Measurements from ENCODE around the gene TMEM126B. TPM values are rescaled to one million over a fixed set of nuclear protein-coding genes. Genes with fewer than 3 reads are reported as not detected.
"Not testable (repeated sequence)": the region's sequence is repeated elsewhere in the genome, so short reads cannot be mapped to it uniquely, and the experiment has no call there.

Gene TMEM126B
- total RNA-seq, 1 experiment from 2014 or later: 50.4 TPM

GRCh38 chr11:85602526-85603213 lies 25.7 kb upstream of the TMEM126B start:
- Mint-ChIP-seq H3K4me1 (ENCODE audit: insufficient read depth, unreplicated experiment) (no peaks in the 10 kb centered on the region), H3K27ac (ENCODE audit: low read depth, unreplicated experiment) (no peak overlapping the region), H3K4me3 (ENCODE audit: unreplicated experiment) (no peak overlapping the region), H3K36me3 (ENCODE audit: insufficient read depth, unreplicated experiment) (no peaks in the 10 kb centered on the region), H3K9me3 (ENCODE audit: unreplicated experiment) (no peaks in the 10 kb centered on the region), H3K27me3 (ENCODE audit: insufficient read depth, unreplicated experiment) (peaks cover 38% of the 10 kb centered on the region)
- BruUV-seq (replicated peaks): no TSS peak
- intact Hi-C loops (cut with micrococcal nuclease): no loop called here
- no peak for TF ChIP-seq CTCF (IDR thresholded peaks at IDR 0.05; ENCODE audit: unreplicated experiment)
- CTCF ChIA-PET: interaction anchor here (0.6 kb wide), 1 partner anchor 13 kb away, joined by 3 read pairs; no protein-coding TSS in a partner anchor
- POLR2A ChIA-PET: interaction anchor here (1.2 kb wide), 1 partner anchor 25 kb away, joined by 4 read pairs; the partner anchor contains the start of gene TMEM126B
- no peak for DNase-seq (ENCODE audit: unreplicated experiment)

GRCh38 chr11:85603220-85603619 lies 25.2 kb upstream of the TMEM126B start:
- Mint-ChIP-seq H3K27ac (ENCODE audit: low read depth, unreplicated experiment) (no peak overlapping the region), H3K27me3 (ENCODE audit: insufficient read depth, unreplicated experiment) (peaks cover 38% of the 10 kb centered on the region), H3K36me3 (ENCODE audit: insufficient read depth, unreplicated experiment) (no peaks in the 10 kb centered on the region), H3K9me3 (ENCODE audit: unreplicated experiment) (no peaks in the 10 kb centered on the region), H3K4me3 (ENCODE audit: unreplicated experiment) (no peak overlapping the region), H3K4me1 (ENCODE audit: insufficient read depth, unreplicated experiment) (no peaks in the 10 kb centered on the region)
- CTCF ChIA-PET: interaction anchor here (0.6 kb wide), 2 partner anchors 14 to 1045 kb away, joined by 3 read pairs; no protein-coding TSS in a partner anchor
- POLR2A ChIA-PET: interaction anchor here (1.2 kb wide), 1 partner anchor 25 kb away, joined by 4 read pairs; the partner anchor contains the start of gene TMEM126B
- no peak for DNase-seq (ENCODE audit: unreplicated experiment)
- no TSS peak for BruUV-seq (replicated peaks)
- intact Hi-C loops (cut with micrococcal nuclease): no loop called here
- no peak for TF ChIP-seq CTCF (IDR thresholded peaks at IDR 0.05; ENCODE audit: unreplicated experiment)

GRCh38 chr11:85606237-85606636 lies 22.2 kb upstream of the TMEM126B start:
- H3K4me3 Mint-ChIP-seq (ENCODE audit: unreplicated experiment); H3K36me3 Mint-ChIP-seq (ENCODE audit: insufficient read depth, unreplicated experiment); DNase-seq (ENCODE audit: unreplicated experiment); H3K27ac Mint-ChIP-seq (ENCODE audit: low read depth, unreplicated experiment); BruUV-seq (replicated peaks); H3K4me1 Mint-ChIP-seq (ENCODE audit: insufficient read depth, unreplicated experiment); H3K9me3 Mint-ChIP-seq (ENCODE audit: unreplicated experiment); intact Hi-C loops (cut with micrococcal nuclease): not testable (repeated sequence)
- ChIA-PET POLR2A (interaction anchor here (1.3 kb wide), 1 partner anchor 21 kb away, joined by 4 read pairs; the partner anchor contains the start of gene DLG2), CTCF (interaction anchor here (0.7 kb wide), 2 partner anchors 9 to 379 kb away, joined by 3 read pairs; no protein-coding TSS in a partner anchor)
- H3K27me3 Mint-ChIP-seq (ENCODE audit: insufficient read depth, unreplicated experiment): peaks cover 19% of the 10 kb centered on the region

- H3K36me3 Mint-ChIP-seq (ENCODE audit: insufficient read depth, unreplicated experiment); H3K27ac Mint-ChIP-seq (ENCODE audit: low read depth, unreplicated experiment); H3K9me3 Mint-ChIP-seq (ENCODE audit: unreplicated experiment); intact Hi-C loops (cut with micrococcal nuclease); H3K4me1 Mint-ChIP-seq (ENCODE audit: insufficient read depth, unreplicated experiment); H3K4me3 Mint-ChIP-seq (ENCODE audit: unreplicated experiment); DNase-seq (ENCODE audit: unreplicated experiment); H3K27me3 Mint-ChIP-seq (ENCODE audit: insufficient read depth, unreplicated experiment); BruUV-seq (replicated peaks): not testable (repeated sequence)
- ChIA-PET CTCF (interaction anchor here (0.6 to 0.7 kb wide), 2 partner anchors 12 to 516 kb away, joined by 3 to 4 read pairs; no protein-coding TSS in a partner anchor), POLR2A (interaction anchor here (0.7 kb wide), 1 partner anchor 575 kb away, joined by 3 read pairs; no protein-coding TSS in a partner anchor)
Measured at GRCh38 chr11:85608621-85609020, 19.8 kb upstream of the TMEM126B start.

- not testable (repeated sequence) for BruUV-seq (replicated peaks); H3K9me3 Mint-ChIP-seq (ENCODE audit: unreplicated experiment); H3K4me3 Mint-ChIP-seq (ENCODE audit: unreplicated experiment)
Measured at GRCh38 chr11:85609286-85609685, 19.1 kb upstream of the TMEM126B start.

GRCh38 chr11:85611643-85612042 lies 16.8 kb upstream of the TMEM126B start:
- DNase-seq (ENCODE audit: unreplicated experiment); intact Hi-C loops (cut with micrococcal nuclease); CTCF ChIA-PET; POLR2A ChIA-PET; H3K27ac Mint-ChIP-seq (ENCODE audit: low read depth, unreplicated experiment); H3K4me1 Mint-ChIP-seq (ENCODE audit: insufficient read depth, unreplicated experiment); H3K4me3 Mint-ChIP-seq (ENCODE audit: unreplicated experiment); H3K27me3 Mint-ChIP-seq (ENCODE audit: insufficient read depth, unreplicated experiment); H3K9me3 Mint-ChIP-seq (ENCODE audit: unreplicated experiment); BruUV-seq (replicated peaks); H3K36me3 Mint-ChIP-seq (ENCODE audit: insufficient read depth, unreplicated experiment): not testable (repeated sequence)

More at GRCh38 chr11:85609286-85609685, 19.1 kb upstream of the TMEM126B start:
- POLR2A ChIA-PET; DNase-seq (ENCODE audit: unreplicated experiment); intact Hi-C loops (cut with micrococcal nuclease); H3K4me1 Mint-ChIP-seq (ENCODE audit: insufficient read depth, unreplicated experiment); H3K36me3 Mint-ChIP-seq (ENCODE audit: insufficient read depth, unreplicated experiment); H3K27ac Mint-ChIP-seq (ENCODE audit: low read depth, unreplicated experiment); H3K27me3 Mint-ChIP-seq (ENCODE audit: insufficient read depth, unreplicated experiment): not testable (repeated sequence)
- CTCF ChIA-PET: interaction anchor here (0.6 kb wide), 1 partner anchor 198 kb away, joined by 3 read pairs; no protein-coding TSS in a partner anchor

Measured in MCF 10A (cell line).